NCI-H2171 treated with DMSO at 0.1 percent for 48 hours (cell line): ENCODE data around the gene RNU1-2.
"Not testable (repeated sequence)": the region's sequence is repeated elsewhere in the genome, so short reads cannot be mapped to it uniquely, and the experiment has no call there.

Experiments
- DNase-seq: peaks from one replicate; lab custom pipeline; 2025; lab: John Stamatoyannopoulos, UW

Gene RNU1-2

DNA sequence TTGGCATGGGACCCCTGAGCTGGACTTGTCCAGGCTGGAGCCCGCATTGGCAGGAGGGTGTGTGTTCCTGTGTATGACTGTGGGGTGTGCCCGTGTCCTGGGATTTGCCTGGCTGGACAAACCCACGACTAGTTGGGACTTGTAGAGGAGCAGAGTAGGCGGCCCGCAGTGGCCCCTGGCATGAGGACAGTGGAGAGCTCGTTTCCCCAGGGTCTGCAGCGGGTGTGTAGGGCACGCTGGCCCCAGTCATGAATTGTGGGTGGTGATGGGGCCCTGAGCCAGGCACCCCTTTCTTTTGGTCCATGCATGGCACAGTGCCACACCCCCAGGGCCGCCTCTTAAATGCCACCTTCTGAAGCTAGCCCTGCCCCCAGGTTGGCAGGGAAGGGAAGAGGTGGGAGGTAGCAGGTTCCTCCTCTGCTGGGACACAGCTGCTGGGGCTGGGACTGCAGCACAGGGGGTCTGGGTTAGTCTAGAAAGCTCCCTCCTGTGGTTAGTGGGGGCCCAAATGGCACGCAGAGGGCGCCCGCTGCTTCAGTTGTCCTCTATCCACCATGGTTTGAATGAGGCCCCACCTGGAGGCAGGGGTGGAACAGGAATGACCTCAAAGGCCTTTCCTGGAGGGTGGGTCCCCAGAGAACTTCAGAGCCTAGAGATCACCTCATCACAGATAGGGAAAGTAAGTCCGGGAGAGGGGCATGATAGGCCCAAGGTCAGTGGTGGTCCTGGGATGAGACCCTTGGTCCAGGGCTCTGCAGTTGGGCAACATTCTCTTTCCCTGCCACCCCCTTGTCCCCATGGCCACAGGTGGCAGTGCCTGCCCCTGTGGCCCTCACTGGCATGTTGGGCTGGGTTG, 30.1 kb downstream of the RNU1-2 start:
- no peak for DNase-seq

DNA sequence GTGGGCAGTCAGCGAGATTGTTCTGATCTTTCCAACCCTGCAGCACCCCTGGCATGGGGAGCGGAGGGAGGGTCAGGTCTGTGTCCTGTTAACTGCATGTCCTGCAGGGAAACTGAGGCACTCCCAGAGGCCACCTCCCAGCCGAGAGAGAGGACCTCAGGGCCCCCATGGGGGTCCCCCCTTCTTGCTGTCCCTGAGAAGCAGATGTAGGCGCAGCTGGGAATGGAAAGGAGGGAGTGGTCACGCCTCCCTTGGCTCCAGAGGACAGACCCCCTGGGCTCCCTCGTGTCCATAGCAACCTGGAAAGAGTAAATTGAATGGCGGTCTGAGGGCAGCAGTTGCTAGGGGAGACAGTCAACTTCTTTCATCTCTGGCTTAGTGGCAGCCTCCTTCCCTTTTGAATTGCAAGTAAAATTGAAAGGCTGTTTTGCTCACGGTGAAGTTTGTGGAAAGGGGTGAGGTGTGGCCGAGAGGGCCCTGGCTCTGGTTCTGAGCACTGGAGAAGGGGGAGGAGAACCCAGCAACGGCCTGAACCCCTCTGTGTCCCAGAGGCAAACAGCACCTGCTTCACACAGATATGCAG, 30.8 kb downstream of the RNU1-2 start:
- DNase-seq: no peak

DNA sequence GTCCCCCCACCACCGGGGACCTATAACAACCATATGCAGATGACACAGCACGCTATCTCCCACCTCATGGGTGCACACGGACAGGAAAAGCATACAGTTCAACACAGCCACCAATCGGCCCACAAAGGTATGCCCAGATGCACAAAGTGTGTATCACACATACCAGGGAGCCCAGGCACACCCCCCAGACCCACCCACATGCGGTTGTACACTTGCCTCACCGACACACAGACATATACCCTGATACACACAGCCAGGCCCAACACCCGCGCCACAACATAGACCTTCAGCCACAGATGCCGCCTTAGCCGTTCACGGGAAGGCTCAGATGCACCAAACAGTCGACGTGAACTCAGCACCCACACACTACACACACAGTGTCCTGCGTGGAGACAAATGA, 31.5 kb downstream of the RNU1-2 start:
- no peak for DNase-seq

DNA sequence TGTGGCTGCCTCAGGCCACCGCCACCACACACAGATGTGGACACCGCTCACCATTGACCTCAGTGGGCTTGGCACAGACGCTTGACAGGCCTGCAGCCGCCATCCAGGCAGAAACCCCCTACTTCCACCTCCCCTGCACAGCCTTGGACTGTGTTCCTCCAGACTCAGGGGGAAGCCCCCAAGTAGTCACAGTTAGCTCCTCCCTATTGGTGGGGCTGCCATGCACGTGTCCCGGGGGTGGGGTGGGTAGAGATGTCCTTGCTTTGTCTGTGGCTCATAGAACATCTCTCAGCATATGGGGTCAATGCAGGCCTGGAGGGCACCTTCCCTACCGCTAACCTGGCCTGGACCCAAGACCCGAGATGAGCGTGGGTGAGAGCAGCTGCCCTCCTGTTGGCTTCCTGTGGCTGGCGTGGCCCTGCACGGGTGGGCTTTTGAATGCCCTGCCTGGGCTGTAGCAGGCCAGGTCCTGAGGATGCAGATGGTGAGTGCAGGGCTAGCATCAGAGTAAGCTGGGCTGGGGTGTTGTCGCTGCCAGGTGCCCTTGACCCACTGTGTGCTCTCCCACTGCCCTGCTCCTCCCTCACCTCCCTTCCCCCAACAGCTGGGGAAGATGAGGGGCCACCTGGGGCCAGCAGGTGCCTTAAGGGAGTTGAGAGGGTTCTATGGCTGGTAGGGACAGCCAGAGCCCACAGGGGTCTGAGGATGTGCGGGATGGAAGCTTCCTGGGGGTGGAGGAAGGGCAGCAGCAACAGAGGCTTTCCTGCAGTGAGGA, 32.1 kb downstream of the RNU1-2 start:
- DNase-seq: no peak

GRCh38 chr1:16929146-16930041, 33.6 kb downstream of the RNU1-2 start:
- DNase-seq: peak; percentile 65

- DNase-seq: not testable (repeated sequence)
Observed at GRCh38 chr1:16931206-16931934, 35.6 kb downstream of the RNU1-2 start.

DNA sequence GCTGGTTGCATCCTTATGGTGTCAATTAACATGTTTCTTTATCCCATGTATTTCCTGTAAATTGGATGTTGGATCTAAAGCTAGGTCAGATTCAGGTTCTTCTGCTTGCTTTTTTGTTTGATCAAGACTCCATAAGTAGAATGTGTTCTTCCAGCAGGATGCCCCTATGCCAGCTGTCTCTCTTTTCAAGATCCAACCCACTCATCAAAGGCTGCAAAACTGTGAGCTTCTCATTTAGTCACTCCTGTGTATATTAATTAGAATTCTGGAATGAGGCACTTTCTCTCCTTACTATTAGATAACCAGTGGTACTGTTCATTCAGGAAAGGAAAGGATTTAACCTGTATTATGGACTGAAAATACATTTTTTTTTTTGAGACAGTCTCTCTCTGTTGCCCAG, 38.2 kb downstream of the RNU1-2 start:
- not testable (repeated sequence) for DNase-seq

GRCh38 chr1:16936580-16936979, 40.8 kb downstream of the RNU1-2 start:
- not testable (repeated sequence) for DNase-seq

DNA sequence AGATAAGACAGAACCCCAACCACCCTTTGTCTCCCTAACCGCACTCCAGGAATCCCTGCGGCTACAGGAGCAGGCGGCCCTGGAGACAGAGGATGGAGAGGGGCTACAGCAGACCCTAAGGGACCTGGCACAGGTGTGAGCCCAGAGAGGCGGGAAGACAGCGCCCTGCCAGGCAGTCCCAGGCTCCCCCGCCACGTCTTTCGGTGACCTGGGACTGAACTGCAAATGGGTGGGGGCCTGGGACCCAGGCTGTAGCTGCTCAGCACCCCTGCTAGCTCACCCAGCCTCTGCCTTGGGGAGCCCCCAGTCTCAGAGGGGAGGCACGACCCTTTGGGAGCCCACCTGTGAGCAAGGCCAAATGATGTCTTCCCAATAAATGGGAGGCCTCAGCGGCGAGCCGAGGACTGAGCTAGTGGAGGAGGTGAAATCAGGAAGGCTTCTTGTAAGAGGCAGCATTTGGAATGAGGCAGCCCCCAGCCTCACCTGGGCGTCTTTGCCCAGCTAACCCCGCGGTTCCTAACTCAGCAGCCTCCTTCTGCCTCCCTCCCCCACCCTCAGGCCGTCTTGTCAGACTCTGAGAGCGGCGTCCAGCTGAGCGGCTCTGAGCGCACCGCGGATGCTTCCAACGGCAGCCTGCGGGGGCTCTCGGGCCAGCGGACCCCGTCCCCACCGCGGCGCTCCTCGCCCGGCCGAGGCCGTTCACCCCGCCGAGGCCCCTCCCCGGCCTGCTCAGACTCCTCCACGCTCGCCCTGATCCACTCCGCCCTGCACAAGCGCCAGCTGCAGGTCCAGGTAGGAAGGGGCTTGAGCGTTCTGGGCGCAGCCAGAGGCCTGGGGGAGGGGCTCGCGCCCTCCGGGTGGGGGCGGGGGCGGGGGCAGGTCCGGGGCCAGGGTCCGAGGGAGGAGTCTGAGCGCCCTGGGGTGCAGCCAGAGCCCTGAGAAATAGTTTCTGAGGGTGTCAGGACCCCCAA, 42.9 kb downstream of the RNU1-2 start:
- DNase-seq: no peak

DNA sequence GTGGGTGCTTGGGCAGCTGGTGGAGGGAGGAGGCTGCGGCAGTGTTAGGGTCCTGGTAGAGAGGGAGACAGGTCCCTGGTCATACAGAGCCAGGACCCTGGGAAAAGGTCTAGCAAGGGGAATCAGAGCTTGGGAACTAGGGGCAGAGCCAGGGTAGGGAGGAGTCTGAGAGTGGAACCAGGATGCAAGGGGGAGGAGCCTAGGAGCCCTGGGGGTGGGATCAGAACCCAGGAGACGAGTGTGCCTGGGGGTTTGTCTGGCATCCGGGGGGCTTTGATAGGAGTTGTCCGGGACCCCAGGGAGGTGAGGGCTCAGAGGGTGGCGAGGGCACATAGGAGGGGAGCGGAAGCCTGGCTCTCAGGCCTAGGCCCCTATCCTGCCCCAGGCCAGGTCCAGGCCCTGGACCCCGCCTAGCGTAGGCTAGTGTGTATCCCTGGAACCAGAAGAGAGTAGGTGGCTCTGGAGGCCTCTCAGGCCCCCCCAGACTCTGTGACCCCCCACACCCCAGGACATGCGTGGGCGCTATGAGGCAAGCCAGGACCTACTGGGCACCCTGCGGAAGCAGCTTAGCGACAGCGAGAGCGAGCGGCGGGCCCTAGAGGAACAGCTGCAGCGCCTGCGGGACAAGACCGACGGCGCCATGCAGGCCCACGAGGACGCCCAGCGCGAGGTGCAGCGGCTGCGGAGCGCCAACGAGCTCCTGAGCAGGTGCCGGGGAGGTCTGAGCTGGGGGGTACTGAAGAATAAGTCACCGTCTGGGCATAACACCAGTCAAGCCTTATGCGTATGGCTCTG, 43.8 kb downstream of the RNU1-2 start:
- not testable (repeated sequence) for DNase-seq

- DNase-seq: no peak
Observed at GRCh38 chr1:16944038-16944437, 48.3 kb downstream of the RNU1-2 start.

- not testable (repeated sequence) for DNase-seq
Observed at GRCh38 chr1:16945512-16945911, 49.7 kb downstream of the RNU1-2 start.
